GM21526 (cell line): ENCODE data around the gene CX3CL1.
A peak's percentile ranks its signal among the peaks of the same experiment; 100 is the strongest.
"Not testable (repeated sequence)": the region's sequence is repeated elsewhere in the genome, so short reads cannot be mapped to it uniquely, and the experiment has no call there.

ENCODE experiments used
- ATAC-seq: cut with Tn5 transposase; IDR thresholded peaks from one replicate; pipeline ENCODE4 v1.9.1; 2021; ENCODE audit warnings: moderate library complexity; ENCODE audit not compliant: unreplicated experiment, low FRiP score

Gene CX3CL1

DNA sequence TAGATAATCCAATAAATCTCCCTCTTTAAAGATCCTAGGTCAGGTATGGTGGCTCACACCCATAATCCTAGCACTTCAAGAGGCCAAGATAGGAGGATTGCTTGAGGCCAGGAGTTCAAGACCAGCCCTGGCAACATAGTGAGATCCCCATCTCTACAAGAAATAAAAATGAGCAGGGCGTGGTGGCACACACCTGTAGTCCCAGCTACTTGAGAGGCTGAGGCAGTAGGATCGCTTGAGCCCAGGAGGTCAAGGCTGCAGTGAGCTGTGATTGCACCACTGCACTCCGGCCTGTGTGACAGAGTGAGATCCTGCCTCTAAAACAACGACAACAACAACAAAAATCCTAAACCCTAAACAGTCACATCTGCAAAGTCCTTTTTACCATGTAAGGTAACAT is 15.7 kb upstream of the CX3CL1 start:
- ATAC-seq: no peak

DNA sequence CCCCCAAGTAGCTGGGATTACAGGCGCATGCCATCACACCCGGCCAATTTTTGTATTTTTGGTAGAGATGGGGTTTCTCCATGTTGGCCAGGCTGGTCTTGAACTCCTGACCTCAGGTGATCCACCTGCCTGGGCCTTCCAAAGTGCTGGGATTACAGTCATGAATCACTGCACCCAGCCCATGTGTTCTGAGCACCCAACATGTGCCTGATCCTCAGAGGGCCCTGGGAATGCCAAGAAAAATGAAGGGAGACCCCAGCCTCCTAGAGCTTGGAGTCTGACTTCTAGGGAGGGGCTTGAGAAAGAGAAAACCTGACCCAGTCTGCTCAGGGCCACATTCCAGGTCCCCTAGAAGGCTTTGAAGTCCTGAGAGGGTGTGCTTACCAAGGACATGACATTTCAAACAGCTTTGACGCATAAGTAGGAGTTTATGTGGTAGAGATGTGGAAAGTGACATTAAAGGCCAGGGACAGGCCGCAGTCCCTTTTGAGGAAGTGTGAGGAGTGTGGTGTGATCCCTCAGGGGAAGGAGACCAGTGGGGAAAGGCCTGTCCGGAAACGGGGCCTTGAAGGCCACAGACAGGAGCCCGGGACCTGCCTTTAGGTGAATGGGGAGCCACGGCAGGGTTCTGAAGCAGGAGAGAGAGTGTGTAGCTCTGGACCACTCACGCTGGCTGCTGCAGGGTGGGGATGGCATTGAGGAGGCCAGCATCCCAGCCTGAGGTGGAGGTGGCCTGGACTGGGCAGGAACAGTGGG is 14.8 kb upstream of the CX3CL1 start:
- no peak for ATAC-seq

DNA sequence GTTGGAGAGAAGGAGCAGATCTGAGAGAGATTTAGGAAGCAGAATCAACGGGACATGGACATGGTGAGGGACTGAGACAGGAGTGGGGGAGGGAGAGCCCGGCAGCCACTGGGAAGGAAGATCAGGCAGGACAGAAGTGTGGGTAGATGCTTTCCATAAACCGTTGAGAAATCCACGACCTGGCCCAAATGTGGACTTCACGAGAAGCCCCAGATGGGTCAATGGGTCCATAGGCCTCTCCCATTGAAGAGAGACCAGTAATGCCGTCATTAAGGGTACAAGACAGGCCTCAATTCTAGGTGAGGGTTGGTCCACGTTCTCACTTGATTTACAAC is 14.2 kb upstream of the CX3CL1 start:
- no peak for ATAC-seq

DNA sequence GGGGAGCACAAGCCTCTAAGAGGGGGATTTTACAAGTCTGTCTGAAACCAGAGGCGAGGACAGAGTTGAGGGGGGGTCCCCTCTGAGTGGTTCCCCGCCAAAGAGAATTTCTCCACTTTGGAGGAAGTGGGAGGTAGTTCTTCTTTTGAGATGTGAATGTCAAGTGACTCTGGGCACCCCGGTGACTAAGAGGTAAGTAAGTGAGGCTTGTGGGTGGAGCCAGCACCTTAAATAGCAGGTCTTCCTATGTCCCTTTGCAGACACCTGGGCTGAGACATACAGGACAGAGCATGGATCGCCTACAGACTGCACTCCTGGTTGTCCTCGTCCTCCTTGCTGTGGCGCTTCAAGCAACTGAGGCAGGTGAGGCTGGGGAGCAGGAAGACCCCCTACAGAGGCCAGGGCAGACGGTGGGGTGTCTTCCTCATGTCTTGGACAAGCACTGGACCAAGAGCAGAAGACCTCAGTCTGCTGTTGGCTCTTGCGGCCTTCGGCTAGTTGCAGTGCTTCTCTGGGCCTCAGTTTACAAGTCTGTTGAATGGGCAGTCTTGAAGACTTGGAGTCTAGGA is 13.7 kb upstream of the CX3CL1 start, which contains the start of gene CCL22:
CCL22 (plus strand) TSS at position 257 of the 569 bp plus-strand sequence; CDS start at position 291, 34 bp downstream.
- ATAC-seq: no peak

DNA sequence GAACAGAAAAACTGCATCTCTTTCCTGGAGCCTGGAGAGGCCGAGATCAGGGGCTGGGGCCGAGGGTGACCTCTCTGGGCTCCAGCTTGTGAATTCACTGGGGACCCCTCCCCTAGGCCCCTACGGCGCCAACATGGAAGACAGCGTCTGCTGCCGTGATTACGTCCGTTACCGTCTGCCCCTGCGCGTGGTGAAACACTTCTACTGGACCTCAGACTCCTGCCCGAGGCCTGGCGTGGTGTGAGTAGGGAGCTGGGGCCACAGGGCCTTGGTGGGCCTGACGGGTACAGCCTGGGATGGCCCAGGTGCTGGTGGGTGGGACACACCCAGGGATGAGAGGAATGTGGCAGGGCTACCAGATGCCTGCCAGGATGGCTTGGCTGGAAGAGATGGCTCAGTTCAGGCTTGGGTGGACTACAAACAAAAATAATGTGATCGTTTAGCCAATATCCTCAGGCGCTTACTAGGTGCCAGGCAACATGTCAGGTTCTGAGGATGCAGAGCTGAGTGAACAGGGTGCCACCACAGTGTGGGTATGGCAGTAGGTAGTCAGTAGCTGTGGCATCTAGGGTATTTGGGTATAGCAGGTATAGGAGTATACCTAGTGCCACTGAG is 11.9 kb upstream of the CX3CL1 start:
- no peak for ATAC-seq

DNA sequence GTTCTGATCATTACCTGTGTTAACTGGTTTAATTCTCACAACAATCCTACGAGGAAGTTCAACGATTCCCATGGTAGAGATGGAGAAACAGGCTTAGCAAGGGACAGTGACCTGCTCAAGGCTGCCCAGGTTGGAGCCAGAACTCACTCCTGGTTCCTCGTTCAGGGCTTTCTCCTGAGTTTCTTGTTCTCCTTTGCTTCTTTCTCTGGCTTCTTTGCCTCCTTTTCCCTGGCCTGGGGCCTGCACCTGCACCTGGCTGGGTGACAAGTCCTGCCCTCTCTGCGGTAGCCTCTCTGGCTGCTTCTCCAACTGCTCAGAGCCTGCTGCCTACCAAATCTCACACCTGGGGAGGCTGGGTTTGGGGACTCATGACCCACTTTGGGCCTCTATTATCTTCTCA is 10.9 kb upstream of the CX3CL1 start:
- ATAC-seq: no peak

DNA sequence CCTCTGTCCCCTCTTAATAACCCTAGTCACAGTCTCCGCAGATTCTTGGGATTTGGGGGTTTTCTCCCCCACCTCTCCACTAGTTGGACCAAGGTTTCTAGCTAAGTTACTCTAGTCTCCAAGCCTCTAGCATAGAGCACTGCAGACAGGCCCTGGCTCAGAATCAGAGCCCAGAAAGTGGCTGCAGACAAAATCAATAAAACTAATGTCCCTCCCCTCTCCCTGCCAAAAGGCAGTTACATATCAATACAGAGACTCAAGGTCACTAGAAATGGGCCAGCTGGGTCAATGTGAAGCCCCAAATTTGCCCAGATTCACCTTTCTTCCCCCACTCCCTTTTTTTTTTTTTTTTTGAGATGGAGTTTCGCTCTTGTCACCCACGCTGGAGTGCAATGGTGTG is 8.1 kb upstream of the CX3CL1 start:
- no peak for ATAC-seq

DNA sequence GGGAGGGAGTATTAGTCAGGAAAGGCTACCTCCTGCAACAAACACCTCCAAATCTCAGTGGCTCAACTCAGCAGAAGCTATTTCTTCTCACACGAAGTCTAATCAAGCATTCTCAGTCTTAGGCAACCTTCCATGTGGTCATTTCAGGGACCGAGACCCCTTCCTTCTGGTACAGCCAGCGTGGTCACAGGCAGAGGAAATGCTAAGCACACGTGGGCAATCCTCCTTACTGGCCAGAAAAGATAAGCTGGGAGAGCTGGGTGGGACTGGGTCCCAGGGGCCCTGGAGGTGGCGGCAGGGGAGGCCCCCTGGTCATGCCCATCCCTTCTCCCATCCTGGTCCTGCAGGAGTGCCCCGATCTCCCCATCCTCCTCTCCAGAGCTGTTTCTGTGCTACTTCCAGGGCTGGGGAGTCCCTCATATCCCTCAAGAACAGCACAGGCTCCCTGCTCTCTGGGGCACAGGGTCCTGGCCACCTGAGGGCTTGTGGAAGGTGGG is 5.7 kb upstream of the CX3CL1 start:
- ATAC-seq: no peak

DNA sequence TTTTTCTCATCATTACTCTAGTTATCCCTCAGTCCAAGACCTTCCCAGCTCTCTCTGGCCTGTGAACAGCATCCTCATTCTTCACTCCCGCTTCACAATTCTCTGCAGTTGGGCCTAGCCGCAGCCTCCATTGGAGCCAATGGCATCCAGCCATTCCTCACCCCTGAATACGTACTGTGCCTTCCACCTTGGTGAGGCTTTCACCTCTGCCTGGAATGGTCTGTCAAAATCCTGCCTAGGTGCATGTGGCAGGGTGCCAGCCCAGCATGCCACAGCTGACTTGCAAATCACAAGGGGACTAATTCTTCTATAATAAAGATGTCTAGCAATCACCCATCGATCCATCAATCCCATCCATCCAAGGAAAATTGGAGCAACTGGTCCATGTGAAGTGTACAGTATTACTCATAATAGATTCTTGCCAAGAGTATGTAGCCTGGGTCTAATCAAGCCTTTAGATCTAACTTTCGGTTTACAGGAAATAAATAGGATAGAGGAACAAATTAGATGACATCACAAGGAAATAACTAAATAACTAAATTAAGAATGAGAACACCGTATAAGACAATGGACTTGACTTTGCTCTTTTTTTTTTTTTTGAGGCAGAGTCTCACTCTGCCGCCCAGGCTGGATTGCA is 5.1 kb upstream of the CX3CL1 start:
- no peak for ATAC-seq

DNA sequence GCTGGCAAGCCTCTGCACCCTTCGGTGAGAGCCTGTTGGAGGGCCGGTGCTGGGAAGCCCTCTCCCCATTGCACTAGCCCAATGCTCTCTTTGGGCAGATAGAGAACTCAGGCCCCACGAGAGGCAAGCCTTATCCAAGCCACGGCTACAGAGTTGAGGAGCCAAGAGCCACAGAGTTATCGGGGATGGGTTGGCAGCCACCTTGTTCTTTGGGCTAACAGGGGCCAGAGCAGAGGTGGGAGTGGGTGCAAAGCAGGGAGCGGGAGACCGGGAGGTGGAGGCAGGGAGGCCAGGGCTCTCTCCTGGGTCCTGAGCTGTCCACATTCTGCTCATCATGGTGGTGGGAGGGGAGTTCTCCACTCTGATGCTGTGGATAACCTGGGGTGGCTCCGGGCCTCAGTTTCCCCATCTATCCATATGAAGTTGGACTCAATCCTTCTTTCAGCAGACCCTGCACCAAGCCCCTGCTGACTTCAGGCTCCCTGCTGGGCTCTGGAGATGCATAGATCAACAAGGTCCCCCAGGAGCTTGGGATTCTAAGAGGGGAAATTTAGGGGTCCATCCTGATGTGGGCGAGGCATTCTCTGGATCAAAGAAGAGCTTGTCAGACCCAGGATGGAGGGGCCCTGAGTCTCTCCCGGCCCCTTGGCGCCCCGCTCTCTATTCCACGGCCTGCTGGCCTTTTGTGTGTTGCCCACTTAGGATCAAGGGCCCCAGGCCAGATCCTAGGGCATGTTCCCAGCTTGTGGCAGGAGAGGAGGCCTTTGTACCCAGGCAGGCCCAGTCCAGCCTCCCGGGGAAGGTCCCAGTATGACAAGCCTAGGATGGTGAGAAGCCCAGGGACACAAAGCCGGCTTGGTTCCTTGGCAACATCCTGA is 557 bp upstream of the CX3CL1 start:
- no peak for ATAC-seq

DNA sequence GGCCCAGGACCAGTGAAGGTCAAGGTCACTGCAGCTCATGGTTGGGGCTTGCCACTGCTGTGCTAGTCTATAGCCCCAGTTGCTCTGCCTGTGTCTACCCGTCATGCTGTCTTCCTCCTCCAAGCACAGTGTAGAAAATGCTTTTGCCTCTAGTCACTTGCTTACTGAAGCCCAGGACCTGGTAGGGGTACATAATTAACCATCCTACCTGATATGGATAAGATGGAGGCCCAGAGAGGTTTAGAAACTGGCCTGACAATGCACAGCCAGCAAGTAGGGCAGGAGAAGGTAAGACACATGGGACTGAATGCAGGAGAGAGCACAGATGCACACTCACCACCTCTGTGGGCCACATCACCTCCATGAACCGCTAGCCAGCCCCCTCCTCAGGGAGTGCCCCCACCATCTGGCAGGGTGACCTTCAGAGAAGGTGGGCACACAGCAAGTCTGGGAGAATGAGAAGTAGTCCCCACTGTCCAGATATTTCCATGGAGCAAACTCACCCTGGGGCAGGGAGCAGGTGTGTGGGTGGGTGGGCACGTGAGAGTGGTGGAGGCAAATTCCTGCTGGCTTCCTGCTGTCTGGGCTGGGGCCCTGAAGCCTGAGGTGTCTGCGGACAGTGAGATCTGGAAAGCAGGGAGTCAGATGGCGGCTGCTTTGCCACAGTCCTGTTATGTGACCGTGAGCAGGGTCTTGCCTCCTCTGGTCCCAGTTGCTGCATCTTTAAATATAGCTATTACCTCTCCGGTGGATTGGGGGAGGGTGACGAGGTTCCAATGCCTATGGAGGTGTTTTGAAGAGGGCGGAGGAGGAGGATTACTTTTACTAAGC is 1.0 kb downstream of the CX3CL1 start:
- no peak for ATAC-seq

DNA sequence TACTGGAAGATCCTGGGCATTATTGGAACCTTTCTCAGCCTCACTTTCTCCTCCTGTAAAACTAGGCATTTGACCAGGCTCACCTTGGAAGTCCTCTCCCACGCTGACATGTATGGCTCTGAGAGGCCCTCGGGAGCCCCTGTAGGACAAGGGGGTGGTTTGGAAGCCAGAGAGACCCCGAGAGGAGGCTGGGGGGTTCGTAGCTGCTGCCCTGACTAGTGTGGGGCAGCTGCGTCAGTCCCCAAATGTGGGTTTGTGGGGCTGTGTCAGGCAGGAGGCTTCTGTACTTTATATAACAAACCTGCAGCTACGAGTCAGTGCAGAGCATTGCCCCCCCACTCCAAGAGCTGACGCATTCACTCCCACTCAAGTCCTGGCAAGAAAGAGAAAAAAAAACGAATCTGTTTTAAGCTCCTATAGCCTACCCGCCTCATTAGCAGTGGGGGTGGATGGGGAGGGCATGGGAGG is 1.8 kb downstream of the CX3CL1 start:
- ATAC-seq: no peak

DNA sequence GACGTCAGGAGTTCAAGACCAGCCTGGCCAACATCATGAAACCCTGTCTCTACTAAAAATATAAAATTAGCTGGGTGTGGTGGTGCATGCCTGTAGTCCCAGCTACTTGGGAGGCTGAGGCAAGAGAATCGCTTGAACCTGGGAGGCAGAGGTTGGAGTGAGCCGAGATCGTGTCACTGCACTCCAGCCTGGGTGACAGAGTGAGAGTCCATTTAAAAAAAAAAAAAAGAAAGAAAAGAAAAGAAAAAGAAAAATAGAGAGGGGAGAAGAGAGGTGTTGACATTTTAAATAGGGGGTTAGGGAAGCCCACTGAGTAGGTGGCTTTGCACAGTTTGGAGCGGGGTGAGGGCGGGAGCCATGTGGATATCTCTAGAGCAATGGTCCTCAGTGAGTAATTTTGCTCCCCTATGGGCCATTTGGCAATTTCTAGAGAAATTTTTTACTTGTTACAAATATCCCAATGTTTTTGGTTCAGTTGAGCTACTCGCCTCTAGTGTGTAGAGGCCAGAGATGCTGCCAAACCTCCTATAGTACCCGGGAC is 2.7 kb downstream of the CX3CL1 start:
- not testable (repeated sequence) for ATAC-seq

DNA sequence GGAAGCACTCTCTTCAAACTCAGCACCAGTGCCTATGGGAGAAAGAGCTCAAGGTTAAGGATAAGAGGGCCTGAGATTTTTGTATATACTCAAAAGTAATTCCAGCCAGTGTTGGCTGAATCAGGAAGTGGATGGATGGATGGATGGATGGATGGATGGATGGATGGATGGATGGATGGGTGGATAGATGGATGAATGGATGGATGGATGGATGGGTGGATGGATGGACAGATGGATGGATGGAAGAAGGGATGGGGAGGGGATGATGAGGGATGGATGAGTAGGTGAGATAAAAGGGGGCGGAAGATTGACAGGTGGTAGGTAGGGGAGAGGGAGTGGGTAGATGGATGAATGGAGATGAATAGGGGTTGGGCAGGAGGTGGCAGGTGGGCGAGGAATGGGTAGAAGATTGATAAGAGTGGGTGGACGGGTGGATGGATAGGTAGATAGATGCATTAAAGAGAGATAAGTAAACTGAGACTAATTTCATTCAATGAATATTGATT is 4.1 kb downstream of the CX3CL1 start:
- ATAC-seq: no peak

DNA sequence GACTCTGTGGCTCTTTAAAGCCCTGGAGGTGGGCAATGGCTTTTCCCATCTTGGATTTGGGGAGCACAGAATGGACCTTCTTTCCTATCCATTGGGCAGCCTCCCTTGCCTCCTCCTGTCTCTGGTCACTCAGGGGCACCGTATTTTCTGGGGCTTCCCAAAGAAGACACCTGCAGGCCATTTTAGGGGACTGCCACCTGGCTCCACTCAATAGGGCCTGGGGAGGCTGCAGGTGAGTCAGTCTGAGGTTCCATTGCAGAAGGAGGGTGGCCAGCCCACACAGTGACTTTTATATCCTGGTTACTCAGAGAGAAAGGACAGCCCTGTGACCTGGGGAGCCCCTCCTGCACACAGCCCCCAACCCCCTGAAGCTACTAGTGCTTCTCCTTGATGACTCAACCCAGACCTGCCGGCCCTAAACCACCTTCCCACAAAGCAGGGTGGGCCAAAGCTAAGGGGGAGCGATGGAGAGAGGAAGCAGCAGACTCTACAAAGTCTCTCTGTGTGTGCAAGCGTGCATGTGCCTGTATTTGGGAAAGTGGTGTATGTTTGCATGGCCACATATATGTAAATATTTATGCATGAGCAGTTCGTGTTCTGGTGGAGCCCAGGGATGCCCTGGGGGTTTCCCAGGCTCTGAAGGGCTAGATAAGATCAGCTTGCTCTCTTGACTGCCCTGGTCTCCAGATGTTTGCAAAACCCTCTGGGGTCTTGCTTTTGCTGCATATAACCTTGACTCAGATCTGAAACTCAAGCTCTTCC is 5.0 kb downstream of the CX3CL1 start:
- peak; percentile 59 for ATAC-seq

DNA sequence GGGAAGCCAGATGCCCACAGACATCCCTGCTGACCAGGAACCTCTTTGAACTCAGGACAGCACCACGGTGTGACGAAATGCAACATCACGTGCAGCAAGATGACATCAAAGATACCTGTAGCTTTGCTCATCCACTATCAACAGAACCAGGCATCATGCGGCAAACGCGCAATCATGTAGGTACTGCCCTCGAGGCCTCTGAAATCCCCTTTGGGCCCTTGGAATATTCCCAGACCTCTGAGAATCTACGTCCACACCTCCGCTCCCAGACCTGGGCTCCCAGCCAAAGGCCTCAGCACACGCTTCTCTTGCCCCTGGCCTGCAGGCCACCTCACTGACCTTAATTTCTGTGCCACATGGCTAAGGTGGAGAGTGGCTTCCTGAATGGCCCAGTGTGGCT is 7.3 kb downstream of the CX3CL1 start:
- ATAC-seq: no peak

DNA sequence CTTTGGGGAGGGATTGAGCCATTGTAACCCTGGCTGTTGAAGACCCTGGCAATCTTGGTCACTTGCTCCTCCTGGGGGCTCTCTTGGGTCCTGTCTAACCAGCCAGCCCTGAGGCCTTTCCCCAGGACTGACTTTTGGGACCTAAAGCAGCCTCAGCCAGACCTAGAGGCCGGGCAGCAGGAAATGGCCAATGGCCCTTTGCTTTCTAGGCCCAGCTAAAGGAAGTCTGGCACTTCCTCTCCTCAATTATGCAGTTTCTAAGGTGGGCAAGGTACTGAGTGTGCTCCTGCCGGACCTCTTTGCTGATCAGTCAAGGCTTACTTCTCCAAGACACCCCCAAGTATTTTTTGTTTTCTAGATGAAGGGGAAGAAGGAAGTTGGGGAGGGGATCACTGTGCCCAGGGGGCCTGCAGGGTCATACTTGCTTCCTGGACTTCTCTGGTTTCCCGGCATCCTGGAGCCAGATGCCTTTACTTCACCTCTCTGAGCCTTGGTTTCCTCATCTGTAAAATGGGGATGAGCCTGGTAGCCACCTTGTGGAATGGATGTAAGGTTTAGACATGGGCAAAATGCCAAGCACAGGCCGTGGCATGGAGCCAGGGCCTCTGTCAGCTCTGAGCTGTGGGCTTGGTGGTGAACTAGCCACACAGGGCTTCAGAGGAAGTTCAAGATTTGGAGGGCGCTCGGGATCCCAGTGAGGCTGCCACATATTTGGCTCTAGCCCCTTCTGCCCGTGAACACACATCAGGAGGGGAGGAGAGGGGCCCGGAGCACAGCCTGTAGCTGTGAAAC is 8.6 kb downstream of the CX3CL1 start:
- ATAC-seq: no peak
